ENCODE results near the gene EVA1C.
"Not testable (repeated sequence)": the region's sequence is repeated elsewhere in the genome, so short reads cannot be mapped to it uniquely, and the experiment has no call there.

Gene EVA1C

GRCh38 chr21:32506411-32506965 is 94.0 kb downstream of the EVA1C start:
- not testable (repeated sequence) for DNase-seq

GRCh38 chr21:32507342-32507919 is 94.9 kb downstream of the EVA1C start:
- no peak for DNase-seq

- not testable (repeated sequence) for DNase-seq
Measured at GRCh38 chr21:32508036-32508435, 95.5 kb downstream of the EVA1C start.

- no peak for DNase-seq
Measured at GRCh38 chr21:32508558-32508957, 96.1 kb downstream of the EVA1C start.

- not testable (repeated sequence) for DNase-seq
Measured at GRCh38 chr21:32508975-32509374, 96.5 kb downstream of the EVA1C start.

- DNase-seq: no peak
Measured at GRCh38 chr21:32514275-32515055, 102.0 kb downstream of the EVA1C start.

GRCh38 chr21:32515874-32516273 is 103.4 kb downstream of the EVA1C start:
- DNase-seq: no peak

- DNase-seq: no peak
Measured at GRCh38 chr21:32516756-32517649, 104.5 kb downstream of the EVA1C start.

- no peak for DNase-seq
Measured at GRCh38 chr21:32519945-32520874, 107.7 kb downstream of the EVA1C start.

GRCh38 chr21:32520875-32521735 is 108.6 kb downstream of the EVA1C start:
- no peak for DNase-seq

GRCh38 chr21:32521736-32522355 is 109.3 kb downstream of the EVA1C start:
- no peak for DNase-seq

GRCh38 chr21:32523463-32523862 is 111.0 kb downstream of the EVA1C start:
- no peak for DNase-seq

GRCh38 chr21:32523988-32524719 is 111.6 kb downstream of the EVA1C start:
- DNase-seq: no peak

GRCh38 chr21:32525282-32525681 is 112.8 kb downstream of the EVA1C start:
- DNase-seq: no peak

- DNase-seq: no peak
Measured at GRCh38 chr21:32529679-32530078, 117.2 kb downstream of the EVA1C start.

GRCh38 chr21:32530809-32531208 is 118.3 kb downstream of the EVA1C start:
- DNase-seq: not testable (repeated sequence)

GRCh38 chr21:32531561-32531960 is 119.1 kb downstream of the EVA1C start:
- DNase-seq: not testable (repeated sequence)

GRCh38 chr21:32532636-32533035 is 120.1 kb downstream of the EVA1C start:
- DNase-seq: no peak

GRCh38 chr21:32533053-32533452 is 120.5 kb downstream of the EVA1C start:
- DNase-seq: no peak

- no peak for DNase-seq
Measured at GRCh38 chr21:32533611-32534010, 121.1 kb downstream of the EVA1C start.
